Stimulated activated CD4-positive, alpha-beta T cell treated with anti-CD3 and anti-CD28 coated beads, Interleukin-1b, Interleukin-23, amount 100 ng/mL, for 4 hours (primary cell): ENCODE measurements around the gene OTUD6A.
"Not testable (repeated sequence)": the region's sequence is repeated elsewhere in the genome, so short reads cannot be mapped to it uniquely, and the experiment has no call there.

Source experiments
- DNase-seq, 2 donors: peaks; one replicate each; pipeline ENCODE4 v3.0.0-alpha.2; 2020; ENCODE audit warnings: low read depth in 2 of 2

The OTUD6A gene

DNA sequence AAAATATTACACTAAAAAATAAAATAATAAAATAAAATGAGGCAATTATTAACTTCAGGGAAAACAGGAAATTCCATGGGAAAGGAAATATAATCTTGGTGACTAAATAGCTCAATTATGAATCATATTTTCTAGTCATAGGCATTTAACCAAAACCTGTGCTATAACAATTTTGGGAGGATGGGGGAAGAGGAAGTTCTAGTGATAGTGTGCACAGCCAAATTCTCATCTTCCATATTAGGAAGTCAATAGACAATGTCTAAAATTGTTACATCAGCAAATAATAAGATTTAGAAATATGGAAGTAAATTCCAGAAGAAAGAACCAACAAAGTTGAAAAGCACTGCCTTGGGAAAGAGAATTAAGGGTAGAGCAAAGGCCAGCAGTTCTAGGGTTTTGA is 15.3 kb upstream of the OTUD6A start:
- DNase-seq: no peak

DNA sequence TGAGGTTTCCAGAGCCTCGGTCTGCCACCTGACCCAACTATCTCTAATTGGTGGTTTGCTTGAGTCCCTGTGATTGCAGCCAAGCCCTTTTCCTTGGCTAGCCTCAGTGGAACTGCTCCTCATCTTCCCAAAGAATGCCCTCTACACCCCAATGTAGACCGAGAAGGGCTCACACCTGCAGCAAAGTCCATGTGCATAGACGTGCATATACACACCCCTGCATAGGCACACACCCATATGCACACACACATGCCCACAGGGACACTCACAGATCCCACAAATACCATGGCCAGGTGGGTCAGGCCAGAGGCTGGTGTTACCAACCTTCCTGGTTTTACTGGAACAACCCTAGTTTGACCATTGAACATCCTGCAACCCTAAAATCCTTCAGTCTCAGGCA is 12.9 kb upstream of the OTUD6A start:
- DNase-seq: no peak

DNA sequence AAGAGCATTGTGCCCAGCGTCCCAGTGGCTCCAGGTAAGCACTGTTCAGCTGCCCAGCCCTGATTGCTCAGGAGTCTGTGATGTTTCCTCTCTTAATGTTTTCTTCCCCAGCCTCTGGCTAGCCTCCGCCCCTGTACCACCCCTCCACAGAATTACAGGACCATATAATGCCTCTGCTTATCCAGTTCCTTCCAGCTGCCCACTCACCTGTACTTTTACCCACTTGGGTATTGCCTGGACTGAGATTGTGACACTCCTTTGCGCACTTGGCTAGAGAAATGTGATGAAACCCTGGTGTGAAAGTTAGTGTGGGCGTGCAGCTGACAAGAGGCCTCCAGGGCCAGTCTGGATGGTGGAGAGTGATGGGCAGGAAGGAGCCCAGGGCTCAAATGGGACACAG is 12.3 kb upstream of the OTUD6A start, which contains the start of gene AWAT2:
AWAT2 (minus strand) TSS at position 14 of the 400 bp plus-strand sequence; CDS start at position 8, 6 bp downstream.
- DNase-seq: no peak

DNA sequence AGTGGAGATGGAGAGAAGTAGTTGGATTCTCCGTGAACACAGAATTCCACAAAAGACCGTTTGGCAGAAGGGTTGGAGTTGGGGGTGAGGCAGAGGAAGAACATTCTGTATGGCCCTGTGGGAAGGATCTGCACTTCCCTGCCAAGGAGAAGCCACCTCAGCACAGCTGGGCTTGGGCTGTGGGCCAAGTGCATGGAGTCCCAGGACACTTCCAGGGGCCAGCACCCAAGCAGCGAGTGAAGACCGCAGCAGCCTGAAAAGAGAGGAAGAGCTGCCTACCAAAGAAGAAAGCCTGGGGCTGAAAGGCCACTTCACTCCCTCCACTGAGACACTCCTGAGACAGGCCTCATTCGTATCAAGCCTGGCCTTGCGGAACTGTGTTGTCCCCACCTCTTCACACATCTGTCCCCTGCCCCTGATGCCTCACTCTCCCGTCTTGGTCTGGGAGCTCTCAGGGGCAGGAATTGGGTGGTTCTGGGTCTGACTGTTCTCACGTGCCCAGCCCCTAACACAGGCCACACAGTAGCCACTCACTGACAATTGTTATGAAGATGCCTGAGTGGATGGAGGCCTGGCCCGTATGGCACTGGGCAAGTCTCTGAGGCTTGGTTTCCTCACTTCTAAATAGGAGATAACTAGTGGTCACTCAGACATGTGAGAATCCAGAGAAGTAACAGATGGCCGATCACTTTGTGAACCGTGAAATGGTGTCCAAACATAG is 9.2 kb upstream of the OTUD6A start:
- no peak for DNase-seq

DNA sequence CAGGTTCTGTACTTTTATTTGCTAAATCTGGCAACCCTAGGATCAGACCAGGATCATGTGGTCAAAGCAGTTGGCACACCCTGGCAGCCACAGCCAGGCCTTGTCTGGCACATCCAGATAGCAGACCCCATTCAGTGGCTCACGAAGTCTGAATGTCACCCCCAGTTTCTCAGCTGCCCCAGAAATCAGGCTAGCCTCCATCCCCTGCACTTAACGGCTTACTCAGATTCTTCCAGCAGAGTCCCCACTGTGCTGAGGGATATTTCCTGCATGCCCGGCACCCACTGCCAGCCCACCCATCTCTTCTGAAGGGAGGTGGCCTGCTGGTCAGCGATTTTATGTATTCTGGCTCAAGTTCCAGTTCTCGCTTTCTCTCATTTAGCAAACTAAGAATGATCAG is 7.9 kb upstream of the OTUD6A start:
- no peak for DNase-seq

DNA sequence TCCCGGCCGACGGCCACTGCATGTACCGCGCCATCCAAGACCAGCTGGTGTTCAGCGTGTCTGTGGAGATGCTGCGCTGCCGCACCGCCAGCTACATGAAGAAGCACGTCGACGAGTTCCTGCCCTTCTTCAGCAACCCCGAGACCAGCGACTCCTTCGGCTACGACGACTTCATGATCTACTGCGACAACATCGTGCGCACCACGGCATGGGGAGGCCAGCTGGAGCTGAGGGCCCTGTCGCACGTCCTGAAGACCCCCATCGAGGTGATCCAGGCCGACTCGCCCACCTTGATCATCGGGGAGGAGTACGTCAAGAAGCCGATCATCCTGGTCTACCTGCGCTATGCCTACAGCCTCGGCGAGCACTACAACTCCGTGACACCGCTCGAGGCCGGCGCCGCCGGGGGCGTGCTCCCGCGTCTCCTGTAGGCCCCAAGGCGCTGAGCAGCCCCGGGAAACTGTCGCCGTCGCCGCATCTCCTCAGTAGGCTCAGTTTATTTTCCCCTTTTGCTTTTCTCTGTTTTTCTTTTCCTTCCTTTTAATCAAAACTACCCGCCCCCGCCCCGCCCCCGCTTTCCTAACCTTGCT is 799 bp downstream of the OTUD6A start:
- no peak for DNase-seq

DNA sequence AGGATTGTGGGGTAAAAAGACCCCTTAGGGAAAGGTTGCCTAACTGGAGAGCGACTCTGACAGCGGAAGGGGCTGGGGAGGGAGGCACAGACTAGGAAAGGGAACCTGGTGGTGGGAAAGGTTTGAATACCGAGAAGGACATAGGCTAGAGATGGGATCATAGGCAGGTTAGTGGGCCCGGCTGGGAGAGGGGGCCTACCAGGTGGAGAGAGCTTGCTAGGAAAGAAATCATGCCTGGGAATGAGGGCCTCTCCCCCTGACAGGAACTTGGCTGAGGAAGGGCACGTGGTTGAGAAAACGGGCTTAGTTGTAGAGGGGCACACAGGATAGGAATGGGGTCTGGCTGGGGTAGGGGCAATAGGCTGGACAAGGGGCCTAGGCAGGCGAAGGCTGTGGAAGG is 4.4 kb downstream of the OTUD6A start:
- no peak for DNase-seq

DNA sequence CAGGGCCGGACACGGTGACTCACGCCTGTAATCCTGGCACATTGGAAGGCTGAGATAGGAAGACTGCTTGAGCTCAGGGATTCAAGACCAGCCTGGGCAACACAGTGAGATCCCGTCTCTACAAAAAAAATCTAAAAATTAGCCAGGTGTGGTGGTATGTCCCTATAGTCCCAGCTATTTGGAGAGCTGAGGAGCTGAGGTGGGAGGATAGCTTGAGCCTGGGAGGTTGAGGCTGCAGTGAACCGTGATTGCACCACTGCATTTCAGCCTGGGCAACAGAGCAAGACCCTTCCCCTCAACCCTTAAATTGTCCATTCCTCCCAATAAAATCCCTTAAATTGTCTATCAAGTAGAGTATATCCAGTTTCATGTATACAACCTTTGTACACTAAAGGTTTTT is 17.0 kb downstream of the OTUD6A start:
- DNase-seq: no peak

DNA sequence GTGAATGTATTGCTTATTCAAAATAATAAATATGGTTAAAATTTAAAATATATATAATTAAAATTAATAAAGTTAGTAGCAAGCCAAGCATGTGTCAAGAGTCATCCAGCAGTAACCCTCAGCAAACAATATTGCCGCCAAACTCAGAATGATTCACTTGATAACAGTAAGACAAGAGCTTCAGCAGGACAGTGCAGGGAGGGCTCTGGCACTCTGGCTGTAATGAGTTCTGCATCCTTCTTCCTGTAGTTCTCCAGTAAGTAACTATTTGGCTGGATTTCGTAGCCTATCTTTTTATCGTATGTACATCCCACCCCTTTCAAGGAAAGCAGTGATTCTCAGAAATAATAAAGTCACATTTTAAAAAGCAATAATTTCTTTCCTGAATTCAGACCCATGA is 17.6 kb downstream of the OTUD6A start:
- no peak for DNase-seq

DNA sequence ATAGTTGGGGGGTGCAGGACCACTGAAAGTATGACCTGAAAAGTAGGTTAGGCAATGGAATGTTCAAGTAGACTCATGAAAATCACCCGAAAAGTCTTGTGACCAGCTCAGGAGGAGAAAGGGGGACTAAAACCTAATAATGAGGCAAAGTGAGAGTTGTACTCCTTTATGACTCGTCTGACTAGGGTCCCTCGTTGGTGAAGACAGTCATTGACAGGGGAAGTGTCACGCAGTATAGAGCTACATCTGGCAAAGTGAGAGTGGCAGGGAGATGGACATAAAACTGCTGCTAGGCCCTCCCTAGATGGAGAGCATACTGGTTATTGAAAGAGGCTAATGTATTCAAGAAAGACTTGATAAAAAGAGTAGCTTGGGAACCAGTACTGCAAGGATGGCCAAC is 20.5 kb downstream of the OTUD6A start:
- no peak for DNase-seq

DNA sequence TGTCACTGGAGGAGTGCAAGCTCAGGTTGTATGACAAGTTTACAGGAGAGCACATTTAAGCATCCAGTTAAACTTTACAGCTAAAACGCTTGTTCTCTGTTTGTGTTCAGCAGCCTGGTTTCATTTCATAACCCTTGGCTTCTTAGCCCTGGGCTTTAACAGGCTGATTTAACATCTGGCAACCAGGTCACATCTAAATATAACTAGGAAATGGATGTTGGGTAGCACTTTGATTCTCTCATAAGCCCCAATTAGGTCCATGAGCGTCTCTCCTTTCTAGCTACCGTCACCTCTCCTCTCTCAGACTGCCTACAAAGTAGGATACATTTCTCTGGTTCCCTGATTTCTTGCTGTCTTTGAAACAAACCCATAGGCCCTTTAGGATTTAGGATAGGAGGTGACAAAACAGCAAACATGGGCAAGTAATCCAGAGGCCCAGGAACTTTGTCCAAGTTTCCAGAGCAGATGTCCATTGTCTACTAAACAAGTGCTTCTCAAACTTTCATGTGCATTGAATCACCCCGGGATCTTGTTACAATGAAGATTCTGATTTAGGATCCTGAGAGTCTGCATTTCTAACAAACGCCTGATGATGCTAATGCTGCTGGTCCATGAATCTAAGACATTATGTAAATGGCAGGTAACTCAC is 22.5 kb downstream of the OTUD6A start:
- no peak for DNase-seq

DNA sequence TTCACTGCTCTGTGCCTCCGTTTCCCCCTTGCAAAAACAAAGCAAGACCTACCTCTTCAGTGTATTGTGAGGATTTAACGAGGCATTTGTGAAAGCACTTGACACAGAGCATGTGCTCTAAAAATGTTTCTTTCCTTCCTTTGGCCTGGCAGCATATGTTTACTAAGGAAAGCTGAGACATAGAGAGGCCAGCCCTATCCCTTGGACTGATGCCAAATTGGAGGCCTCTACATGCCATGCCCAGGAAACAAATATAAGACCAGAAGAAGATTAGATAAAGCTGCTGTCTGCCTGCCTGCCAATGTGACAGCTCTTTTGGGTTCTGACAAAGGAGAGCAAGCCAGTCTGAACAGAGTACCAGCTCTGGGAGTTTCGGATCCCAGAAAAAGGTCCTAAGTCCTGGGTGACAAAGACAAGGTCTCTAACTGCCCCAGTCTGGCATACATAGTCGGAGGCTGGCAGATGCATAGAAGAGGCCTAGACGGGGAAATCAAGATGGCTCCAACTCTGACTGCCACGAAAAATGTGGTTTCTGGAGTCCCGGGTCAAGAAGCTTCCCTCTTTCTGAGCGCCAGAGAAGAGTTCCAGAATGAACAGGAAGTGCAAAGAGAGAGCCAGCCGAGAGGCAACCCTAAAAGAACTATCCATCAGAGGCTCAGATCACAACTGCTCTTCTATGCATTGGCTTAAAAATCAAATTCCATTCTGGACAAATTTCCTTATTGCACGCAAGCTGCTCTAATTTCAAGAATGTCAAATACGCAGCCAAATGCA is 25.8 kb downstream of the OTUD6A start:
- DNase-seq: no peak

DNA sequence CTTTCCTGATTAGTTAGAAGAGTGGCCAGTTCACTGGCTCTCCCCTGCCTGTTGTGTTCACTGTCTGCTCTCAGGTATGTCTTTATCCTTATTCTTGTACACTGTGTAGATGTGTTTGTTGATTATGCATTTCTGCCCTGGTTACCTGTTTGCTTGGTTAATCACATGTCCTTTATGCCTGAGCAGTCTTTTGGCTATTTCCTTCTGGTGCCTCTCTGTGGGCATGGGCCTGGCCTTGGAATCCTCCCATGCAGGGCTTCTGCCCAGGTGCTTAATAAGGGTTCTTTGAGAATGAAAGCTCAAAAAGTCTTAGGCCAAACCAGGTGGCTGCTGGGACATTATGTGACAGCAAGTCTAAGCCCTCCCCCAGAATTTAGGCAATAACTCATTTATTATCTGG is 26.5 kb downstream of the OTUD6A start:
- DNase-seq: no peak

DNA sequence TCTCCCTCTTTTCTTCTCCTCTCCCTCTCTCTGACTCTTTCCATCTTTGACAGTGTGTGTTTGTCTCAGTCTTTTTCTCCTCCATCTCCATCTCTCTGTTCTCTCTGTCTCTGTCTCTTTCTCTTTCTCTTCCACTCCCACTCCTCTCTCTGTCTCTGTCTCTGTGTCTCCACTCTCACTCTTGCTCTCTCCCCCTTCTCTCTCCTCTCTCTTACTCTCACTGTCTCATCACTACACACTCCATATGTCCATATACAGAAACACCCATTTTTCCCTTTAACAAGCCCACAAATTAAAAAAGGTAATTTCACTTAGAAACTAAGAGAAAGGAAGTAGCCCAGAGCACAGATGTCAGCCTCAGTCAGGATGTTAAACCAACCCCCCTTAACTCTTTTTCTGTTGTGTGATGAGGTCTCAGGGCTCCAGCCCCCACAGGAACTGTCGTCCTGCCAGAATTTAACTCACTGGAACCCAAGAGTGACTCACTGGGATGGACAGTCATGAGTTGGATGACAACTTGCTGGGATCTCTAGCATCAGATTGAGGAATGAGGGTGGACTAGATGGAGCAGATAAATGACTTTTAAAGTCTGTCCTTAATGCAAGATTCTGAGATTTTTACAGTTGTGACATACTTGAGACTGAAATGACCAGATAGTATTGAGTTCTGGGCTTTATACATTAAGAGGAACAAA is 27.5 kb downstream of the OTUD6A start:
- DNase-seq: no peak

DNA sequence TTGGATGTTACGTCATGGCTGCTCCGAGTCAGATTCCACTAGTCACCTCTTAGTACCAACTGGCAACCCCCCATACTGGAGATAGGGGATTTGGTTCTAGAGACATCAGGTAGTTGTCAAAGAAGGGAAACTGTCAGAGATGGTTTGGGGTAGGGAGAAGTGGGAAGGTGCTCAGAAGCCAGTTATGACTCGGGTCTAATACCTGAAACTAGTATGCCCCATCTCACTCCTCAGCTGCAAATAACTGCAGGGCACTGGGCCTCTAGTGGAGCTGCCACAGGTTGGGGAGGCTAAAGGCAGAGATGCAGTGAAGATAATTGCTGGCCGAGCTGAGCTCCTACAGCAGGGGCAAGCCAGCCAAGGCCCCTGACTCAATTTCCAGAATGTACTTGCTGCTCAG is 30.0 kb downstream of the OTUD6A start:
- DNase-seq: no peak

DNA sequence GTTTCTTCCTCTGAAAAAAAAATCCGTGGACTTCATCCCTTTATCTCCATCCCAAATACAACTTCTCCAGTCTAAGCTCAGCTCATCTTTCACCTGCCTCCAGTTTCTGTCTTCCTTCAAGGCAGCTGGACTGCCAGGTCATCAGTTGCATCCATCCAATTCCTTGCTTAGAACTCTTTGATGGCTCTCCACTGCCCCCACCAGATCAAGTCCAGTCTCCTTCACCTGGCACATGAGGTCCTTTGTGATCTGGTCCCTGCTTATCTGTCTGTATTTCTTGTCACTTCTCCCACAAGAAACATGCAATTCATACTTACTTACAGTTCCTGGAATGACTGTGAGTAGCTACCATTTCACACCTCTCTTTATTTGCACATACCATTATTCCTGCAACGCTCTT is 33.8 kb downstream of the OTUD6A start:
- DNase-seq: no peak

DNA sequence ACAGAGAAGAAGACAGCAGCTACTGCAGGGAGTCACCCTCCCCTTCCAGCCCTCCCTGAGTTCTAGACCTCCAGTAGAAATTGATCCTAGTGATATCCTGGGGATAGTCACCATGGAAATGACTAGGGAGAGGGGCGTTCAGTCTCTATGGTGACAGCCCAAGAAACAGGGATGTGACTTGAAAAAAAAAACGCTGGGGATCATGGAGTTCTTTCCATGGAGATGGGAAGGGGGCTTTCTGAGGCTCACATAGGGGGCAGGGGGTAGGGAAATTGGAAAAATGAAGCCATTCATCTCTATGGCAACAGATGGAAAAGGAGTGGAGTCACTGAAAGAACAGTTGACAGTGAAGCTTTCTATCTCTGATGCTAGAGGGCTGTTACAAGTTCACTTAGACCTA is 43.0 kb downstream of the OTUD6A start:
- DNase-seq: no peak

DNA sequence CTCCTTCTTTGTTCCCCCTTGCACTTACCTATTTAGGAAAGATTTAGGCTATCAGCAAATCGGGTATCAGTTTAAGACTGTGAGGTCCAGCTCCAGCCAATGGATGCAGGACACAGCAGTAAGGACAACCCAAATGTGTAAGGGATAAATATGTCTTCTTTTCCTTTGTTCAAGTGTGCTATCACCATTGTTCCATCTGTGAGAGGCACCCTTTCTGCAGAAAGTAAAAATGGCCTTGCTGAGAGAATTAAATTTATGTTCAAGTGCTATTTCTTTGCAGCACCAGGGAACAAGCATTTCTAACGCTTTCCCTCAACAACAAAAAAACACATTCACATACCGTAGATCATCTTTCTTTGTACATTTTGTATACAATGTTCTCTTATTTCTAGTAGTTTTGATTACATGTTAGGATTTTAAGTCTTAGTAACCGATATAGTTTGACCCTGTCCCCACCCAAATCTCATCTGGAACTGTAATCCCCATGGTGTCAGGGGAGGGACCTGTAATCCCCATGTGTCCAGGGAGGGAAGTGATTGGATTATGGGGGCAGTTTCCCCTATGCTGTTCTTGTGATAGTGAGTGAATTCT is 49.3 kb downstream of the OTUD6A start:
- DNase-seq: not testable (repeated sequence)
